Activated naive CD8-positive, alpha-beta T cell treated with anti-CD3 and anti-CD28 coated beads, Interleukin-2, amount 50 U/mL, for 16 hours (primary cell): ENCODE measurements around the gene CD99.
A peak's percentile ranks its signal among the peaks of the same experiment; 100 is the strongest.

Experiments
- DNase-seq: peaks from one replicate; pipeline ENCODE4 v3.0.0-alpha.2; 2020; ENCODE audit warnings: low read depth, low spot score

CD99 gene, protein sequence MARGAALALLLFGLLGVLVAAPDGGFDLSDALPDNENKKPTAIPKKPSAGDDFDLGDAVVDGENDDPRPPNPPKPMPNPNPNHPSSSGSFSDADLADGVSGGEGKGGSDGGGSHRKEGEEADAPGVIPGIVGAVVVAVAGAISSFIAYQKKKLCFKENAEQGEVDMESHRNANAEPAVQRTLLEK

DNA sequence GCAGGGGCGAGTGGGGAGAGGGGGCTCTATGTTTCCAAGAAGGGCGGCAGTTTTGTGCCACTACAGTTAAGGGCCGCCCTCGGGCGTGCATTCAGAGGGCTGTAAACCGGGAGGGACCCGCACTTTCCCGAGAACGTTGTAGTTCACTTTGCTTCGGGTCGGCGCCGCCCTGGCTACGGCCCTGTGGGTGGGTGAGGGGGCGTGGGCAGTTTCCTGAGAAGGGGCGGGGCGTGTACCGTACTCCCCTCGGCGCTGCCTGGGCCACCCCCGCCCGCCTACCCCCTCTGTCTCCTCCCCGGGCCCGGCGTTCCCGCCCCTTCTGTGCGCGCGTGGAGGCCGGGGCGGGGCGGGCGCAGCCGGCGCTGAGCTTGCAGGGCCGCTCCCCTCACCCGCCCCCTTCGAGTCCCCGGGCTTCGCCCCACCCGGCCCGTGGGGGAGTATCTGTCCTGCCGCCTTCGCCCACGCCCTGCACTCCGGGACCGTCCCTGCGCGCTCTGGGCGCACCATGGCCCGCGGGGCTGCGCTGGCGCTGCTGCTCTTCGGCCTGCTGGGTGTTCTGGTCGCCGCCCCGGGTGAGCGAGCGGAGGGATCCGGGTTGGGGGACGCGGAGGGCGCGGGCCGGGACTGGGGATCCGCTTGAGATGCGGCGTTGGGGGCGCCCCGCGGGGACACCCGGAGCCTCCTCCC is at the start of gene CD99:
Gene CD99, plus strand, starts transcription at position 440 of the 687 bp plus-strand sequence. Its CDS starts 66 bp downstream, at position 506.
- peak; percentile 71 for DNase-seq

DNA sequence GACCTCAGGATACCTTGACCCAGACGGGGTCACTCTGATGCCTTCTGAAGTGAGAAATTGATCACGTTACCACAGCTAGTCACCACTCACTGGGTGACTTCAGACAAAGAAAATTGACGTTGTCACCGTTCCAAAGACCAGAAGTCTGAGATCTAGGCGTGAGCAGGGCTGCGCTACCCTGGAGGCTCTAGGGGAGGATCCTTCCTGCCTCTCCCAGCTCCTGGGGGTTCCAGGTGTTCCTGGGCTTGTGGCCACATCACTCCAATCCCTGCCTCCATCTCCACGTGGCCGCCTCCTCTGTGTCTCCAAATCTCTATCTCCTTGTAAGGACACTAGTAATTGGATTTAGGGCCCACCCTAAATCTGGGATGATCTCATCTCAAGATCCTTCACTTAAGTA is 48.9 kb upstream of the CD99 start:
- no peak for DNase-seq

DNA sequence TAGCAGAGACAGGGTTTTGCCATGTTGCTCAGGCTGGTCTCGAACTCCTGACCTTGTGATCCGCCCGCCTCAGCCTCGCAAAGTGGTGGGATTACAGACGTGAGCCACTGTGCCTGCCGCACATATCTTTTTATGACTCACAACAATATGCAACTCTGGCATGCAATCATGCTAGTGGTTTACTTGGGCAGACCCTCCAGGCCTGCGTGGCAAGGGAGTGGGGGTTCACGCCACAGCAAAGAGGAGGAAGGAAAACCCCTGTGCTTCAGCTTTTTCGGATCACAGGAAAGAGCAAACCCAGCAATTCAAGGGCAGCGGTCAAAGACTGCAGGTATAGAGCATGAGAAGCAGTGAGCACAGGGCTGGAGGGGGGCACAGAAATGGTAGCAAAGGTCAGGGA is 48.3 kb upstream of the CD99 start:
- DNase-seq, result no peak

DNA sequence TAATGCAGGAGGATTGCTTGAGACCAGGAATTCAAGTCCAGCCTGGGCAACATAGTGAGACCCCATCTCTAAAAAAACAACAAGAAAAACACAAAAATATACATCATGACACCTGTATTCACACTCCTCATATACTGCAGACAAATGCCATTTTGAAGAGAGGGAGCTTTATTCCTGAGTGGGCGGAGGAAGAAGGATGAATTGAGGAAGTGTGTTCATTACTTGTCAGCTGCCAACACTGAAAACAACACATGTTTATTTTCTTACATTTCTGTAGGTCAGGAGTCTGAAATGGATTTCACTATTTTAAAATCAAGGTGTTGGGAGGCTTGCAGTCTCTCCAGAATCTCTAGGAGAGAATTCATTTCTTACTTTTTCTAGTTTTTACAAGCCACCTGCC is 47.2 kb upstream of the CD99 start:
- no peak for DNase-seq

DNA sequence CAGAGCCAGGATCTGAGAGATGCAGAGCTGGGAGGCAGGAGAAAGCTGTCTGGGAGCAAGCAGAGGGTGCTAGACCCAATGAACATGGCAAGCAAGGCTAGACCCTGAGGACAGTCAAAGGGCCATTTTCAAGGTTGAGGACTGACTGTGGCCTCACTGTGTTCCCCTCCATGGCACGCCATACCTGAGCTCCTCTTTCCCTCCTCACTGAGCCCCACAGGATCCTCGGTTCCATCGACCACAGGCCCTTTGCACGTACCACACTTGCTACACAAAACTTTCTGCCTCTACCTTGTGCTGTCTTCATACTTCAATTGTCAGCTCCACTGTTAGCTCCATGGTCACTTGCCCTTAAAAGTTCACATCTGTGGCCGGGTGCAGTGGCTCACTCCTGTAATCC is 45.5 kb upstream of the CD99 start:
- DNase-seq, result no peak

DNA sequence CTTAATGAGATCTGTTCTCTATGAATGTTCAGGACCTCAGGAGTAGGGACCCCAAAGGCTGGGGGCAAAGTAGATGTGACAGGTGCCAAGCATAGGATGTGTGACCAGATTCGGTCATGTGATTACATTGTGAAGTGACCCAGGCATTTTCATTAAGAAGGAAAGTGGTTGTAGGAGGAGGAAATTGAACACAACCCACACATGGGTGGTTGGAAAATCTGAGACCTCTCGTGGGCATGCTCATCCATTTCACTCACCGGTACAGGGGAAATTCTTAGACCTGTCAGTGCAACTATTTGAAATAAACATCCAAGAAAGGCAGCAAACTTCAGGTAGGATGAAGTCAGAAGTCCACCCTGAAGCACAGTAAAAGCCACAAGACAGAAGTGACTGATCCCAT is 43.5 kb upstream of the CD99 start:
- DNase-seq, result no peak

DNA sequence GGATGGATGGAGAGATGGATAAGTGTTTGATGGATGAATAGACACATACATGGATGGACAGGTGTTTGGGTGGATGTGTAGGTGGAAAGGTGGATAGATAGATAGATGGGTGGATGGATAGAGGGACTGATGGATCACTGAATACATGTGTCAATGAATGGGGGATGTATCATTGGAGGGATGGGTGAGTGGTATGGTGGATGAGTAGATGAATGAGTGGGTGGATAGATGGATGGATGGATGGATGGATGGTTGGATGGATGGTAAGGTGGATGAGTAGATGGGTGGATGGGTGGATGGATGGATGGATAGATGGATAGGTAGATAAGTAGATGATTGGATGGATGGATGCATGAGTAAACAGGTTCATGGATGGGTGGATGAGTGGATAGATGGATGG is 41.1 kb upstream of the CD99 start:
- DNase-seq, result no peak

DNA sequence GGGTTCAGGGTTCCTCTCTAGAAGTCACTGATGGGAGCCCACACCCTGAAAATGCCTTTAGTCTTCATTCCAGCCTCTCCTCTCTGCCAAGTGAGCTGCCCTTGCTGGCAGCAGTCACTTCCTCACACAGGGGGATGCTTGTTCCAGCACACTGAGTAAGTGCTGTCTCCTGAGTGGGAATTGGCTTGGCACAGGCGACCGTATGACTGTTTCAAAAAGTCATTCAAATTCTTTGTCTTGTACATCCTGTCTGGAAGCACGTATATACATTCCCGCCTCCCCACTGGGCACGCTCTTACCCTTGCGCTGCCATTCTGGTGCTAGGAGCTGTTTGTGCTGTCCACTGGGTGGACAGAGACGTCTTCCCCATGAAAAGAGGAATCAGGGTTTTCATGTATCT is 40.2 kb upstream of the CD99 start:
- no peak for DNase-seq

DNA sequence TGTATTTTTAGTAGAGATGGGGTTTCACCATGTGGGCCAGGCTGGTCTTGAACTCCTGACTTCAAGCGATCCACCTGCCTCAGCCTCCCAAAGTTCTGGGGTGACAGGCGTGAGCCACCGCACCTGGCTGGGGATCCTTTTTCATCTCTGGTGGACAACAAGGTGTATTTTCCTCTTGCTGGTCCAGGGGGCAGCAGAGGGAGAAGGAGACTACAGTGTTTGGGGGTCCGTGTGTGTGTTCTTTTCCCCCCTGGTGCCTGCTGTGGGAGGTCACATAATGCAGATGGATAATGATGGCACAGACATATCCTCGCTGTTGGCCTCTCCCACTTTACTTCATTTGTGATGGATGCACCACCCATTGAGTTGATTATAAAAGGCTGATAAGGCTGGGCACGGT is 39.0 kb upstream of the CD99 start:
- no peak for DNase-seq

DNA sequence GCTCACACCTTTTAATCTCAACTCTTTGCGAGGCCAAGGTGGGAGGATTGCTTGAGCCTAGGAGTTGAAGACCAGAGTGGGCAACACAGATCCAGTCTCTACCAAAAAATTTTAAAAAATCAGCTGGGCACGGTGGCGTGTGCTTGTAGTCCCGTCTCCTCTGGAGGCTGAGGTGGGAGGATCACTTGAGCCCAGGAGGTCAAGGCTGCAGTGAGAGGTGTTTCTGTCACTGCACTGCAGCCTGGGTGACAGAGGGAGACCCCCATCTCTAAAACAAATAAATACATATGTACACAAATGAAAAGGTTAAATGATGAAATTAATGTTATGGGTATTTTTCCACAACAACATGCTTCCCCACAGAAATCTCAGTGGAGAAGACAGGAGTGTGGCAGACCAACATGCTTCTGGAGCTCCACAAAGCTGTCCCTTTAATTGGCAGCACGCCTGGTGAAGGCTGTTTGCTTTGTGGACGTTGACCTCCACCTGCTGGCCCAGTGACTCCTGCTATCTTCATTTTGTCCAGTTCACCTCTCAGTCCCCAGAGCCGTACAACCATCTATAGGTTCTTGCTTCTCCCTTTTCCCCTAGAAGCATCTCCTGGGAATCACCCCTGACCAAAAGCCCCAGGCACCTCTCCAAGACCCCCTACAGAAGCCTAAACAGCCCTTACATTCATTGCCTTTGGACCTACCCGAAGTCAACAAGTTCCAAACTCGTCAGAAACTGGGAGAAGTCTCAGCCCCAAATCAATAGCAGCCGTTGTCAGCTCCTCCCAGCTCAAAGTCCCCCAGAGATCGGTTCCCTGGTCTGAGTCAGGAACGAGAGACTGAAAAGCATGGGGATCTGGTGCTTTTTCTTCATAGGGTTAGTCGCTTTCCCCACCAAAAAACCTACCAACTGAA is 36.4 kb upstream of the CD99 start:
- DNase-seq, result no peak

DNA sequence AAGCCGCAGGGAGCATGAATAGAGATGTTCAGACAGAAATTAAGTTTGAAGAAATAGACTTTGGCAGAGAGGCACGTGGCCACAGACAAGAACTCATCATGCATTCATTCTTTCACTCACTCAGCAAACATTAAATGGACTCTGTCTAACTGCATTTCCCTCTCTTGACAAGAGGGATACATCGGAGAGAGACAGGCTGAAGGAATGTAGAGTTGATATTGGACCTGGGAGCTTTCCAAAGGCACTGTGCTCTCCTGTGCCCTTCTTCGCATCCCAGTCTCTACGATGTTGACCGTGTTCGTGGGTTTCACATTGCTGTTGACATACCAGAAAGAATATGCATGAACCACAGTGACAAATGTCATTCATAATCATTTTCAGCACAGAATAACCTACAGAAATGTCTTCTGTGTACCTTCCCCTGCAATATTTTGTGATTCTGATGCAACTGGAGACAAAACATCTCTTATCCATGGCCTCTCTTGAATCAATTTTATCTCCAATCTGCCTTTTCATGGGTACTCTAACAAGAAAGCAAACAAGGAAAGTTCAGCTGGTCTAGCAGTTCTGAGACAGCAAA is 34.7 kb upstream of the CD99 start:
- DNase-seq, result no peak

DNA sequence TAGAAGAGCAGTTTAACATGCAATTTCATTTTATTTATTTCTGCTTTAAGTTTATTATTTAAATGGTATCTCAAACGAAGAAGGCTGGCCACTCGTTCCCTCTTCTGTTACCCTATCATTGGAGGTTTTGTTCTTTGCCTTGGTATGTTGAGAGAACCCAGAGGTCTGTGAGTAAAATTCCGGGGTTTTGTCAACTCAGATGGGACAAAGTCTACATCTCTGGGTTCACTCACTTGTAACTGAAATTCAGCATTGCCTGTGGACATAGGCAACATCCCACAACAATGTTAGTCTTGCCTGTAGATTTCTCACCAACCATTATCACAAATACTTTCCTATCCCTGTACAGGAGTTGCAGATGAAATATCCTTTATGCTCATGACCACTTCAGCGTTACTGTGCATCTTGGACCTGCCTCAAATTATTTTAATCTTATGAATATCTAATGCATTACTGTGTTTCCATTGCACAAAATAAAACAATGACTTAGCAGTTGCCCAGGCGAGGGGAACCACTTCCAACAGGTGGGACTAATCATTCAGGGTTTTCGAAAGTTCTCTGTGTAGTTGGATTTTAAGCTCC is 33.5 kb upstream of the CD99 start:
- DNase-seq, result no peak

DNA sequence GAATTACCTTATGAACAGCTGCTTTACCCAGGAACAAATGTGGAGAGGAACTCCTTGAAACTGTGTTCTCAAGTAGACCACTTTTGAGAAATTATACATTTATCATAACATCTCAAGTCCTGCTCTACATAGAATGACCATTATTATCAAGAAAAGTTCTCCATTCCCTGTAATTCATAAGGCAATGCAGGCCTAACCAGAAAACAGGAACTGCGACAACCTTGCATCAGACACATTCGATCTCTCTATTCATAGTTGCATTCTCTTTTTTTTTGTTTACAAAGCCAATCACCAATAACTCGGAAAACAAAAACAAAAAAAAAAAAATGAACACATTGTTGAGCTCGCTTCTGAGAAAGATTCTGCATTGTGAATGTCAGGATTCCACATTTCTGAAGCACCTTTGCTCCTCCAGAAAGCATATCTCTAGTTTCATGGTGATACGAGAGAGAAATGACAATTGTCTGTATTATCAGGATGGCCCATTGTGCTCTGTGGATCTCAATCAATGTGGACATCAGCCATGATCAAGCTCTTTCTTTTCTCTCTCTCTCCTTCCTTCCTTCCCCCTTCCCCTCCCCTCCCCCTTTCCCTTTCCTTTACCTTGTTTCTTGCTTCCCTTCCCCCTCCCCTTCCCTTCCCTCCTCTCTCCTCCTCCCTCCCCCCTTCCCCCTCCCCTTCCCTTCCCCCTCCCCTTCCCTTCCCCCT is 32.4 kb upstream of the CD99 start:
- DNase-seq, result no peak

DNA sequence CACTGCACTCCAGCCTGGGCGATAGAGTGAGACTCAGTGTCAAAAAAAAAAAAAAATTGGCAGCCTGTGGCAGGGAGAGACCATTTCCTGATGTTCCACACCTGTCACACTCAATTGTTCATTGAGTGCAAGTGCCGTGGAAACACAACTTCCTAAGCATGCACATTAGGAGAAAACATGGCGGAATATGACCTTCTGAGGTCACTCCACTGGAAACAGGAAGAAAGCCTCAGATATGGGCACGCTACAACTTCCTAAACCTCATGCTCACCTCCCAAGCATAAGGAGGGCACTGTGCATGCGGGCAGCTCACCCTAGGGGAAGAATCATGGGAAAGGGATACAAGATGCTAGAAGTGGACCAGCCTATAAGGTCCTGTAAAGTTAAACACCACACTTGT is 28.5 kb upstream of the CD99 start:
- no peak for DNase-seq

DNA sequence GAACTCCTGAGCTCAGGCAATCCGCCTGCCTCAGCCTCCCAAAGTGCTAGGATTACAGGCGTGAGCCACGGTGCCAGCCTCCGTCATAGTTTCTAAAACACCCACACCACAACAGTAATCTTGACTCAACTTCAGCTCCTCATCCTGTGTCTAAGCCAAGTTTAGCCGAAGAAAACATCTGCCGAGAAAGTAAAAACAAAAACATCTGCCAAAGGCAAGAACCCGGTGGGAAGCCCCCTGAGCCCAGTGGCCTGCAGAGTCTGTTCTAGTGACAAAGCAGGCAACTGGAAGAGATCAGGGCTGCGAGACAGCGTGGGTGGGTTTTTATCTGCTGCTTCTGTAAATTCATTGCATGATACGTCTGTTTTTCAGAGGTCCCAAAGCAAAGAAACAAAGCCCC is 26.6 kb upstream of the CD99 start:
- DNase-seq, result no peak

DNA sequence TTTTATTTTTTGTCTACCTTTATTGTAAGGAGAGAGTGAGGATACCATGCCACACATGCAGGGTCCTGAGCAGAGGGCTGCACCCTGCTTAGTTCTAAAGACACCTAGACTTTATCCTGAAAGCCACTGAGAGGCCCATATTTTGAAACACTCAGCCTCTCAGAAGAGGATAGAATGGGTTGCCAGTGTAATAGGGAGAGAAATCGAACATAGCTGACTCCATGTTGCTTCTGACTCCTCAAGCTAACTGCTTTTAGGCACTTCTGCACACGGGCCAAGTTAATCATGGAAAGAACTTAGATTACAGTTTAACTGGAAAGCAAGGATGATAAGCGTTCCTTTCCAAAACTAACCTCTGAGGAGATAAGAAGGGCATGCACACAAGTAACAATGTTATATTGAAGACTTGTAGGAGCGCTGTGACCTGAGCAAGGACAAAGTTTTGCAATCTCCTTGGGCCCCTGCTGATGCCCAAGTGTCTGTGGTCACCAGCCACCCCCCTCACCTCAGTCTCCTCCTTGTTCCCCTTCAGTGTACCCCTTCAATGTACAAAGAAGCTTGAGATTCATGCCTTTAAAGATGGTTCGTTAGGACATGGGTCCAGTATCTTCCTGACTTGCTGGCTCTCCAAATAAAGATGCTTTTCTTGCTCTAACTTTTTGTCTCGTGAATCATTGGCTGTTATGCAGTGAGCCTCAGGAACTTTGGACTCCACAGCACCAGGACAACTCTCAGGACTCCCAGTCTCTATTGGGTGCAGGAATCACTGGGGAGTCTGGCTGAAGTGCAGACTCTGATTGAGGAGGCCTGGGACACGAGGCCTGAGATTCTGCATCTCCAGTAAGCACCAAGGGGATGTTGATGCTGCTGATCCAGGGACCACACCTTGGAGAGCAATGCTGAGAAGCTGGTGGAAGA is 25.4 kb upstream of the CD99 start:
- DNase-seq, result no peak

DNA sequence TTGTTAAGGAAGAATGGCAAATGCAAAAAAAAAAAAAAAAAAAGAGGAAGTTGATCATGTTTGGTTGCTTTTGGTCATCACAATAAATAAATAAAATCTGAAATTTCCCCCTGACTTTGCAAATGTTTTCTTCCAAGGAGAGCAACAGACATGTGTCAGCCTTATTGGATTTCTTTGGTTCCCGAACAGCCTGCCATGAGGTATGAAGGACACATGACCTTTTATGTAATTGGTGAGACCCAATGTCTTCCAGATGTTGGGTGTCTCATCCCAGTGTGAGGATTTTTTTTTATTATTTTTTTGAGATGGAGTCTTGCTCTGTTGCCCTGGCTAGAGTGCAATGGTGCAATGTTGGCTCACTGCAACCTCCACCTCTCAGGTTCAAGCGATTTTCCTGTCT is 24.6 kb upstream of the CD99 start:
- no peak for DNase-seq

DNA sequence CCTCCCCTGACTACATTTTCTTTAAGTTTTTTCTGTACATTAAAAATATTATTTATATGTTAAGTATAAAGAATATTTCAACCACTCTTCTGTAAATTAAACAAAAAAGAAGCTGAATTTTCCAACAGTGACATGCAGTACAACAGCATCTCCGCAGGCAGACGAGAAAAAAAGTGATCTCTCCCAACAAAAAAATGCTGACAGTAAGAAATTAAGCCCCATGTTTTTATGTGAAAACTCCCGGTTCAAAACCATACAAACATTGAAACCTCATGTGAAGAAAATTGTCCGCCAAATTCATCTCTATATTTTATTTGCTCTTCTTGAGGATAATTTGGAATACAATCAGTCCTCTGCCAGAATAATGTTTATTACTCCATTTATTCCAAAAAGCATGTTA is 20.1 kb upstream of the CD99 start:
- no peak for DNase-seq

DNA sequence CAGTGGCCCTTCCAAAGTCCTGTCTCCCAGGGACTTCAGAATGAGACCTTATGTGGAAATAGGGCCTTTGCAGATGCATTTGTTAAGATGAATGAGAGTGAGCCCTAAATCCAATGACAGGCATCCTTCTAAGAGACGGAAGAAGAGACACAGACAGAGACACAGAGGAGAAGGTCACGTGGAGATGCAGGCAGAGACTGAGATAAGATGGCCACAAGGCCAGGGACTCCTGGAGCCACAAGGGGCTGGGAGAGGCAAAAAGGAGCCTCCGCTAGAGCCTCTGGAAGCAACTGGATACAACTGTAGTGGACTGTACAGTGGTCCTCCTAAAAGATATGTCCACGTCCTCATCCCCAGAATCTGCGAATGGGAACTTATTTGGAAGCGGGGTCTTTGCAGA is 19.0 kb upstream of the CD99 start:
- no peak for DNase-seq

DNA sequence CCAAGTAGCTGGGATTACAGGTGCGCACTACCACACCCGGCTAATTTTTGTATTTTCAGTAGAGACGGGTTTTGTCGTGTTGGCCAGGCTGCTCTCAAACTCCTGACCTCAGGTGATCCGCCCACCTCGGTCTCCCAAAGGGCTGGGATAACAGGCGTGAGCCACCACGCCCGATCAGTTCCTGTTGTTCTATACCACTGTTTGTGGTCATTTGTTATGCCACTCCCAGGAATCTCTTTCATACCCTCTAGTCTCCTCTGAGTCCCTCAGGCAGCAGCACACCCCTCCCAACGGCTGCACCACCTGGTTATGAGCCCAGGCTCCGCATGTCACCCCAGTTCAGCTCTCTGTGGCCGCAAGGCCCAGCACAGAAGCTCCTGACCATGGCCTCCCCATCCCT is 17.5 kb upstream of the CD99 start:
- no peak for DNase-seq
